CD4-positive, CD25-positive, alpha-beta regulatory T cell (primary cell): Measurements from ENCODE around the gene AANAT. TPM values are rescaled to one million over a fixed set of nuclear protein-coding genes. Genes with fewer than 3 reads are reported as not detected.
A peak's percentile ranks its signal among the peaks of the same experiment; 100 is the strongest.

Source experiments
- ATAC-seq, 2 donors: fragments of 150-1000 bp; cut with Tn5 transposase; one replicate each; pipeline ENCODE4 v1.10.0; 2021; ENCODE audit warnings: low read depth in 2 of 2, moderate number of reproducible peaks in 2 of 2, moderate library complexity in 1 of 2
- DNase-seq, 3 donors: peaks; one replicate each; pipeline versions ENCODE4 v3.0.0 to v3.0.0-alpha.2; 2012 to 2022; ENCODE audit warnings: mixed read lengths in 1 of 3
- H3K27ac ChIP-seq: one replicate; pipeline ENCODE4 v1.7.0; 2013; ENCODE audit warnings: mild to moderate bottlenecking, low read length; ENCODE audit not compliant: insufficient read depth, poor library complexity, severe bottlenecking
- H3K27me3 ChIP-seq: one replicate; pipeline ENCODE4 v1.7.0; 2013; ENCODE audit warnings: low read length; ENCODE audit not compliant: control insufficient read depth, insufficient read depth
- H3K36me3 ChIP-seq: one replicate; pipeline ENCODE4 v1.7.0; 2013; ENCODE audit warnings: mild to moderate bottlenecking, low read length, moderate library complexity; ENCODE audit not compliant: control insufficient read depth, insufficient read depth
- H3K4me1 ChIP-seq: 2 replicates; pipeline ENCODE4 v1.7.0; 2013; ENCODE audit warnings: mild to moderate bottlenecking, low read length; ENCODE audit not compliant: insufficient read depth, control insufficient read depth, poor library complexity, severe bottlenecking
- H3K4me3 ChIP-seq: one replicate; pipeline ENCODE4 v1.7.0; 2013; ENCODE audit warnings: low read depth, mild to moderate bottlenecking, low read length, moderate library complexity
- H3K9me3 ChIP-seq, 2 experiments: 1 replicate in 1 of 2; 2 replicates in 1 of 2; pipeline ENCODE4 v1.7.0; 2013; ENCODE audit warnings: low read length in 2 of 2, mild to moderate bottlenecking in 1 of 2, moderate library complexity in 1 of 2; ENCODE audit not compliant: control insufficient read depth in 2 of 2
- H3K27ac Mint-ChIP-seq, 3 donors: one replicate each; pipeline ENCODE4 v1.8.0; 2020 to 2022; ENCODE audit warnings: mild to moderate bottlenecking in 3 of 3, mixed read lengths in 3 of 3, moderate library complexity in 2 of 3
- H3K27me3 Mint-ChIP-seq: one replicate; pipeline ENCODE4 v1.8.0; 2022; ENCODE audit warnings: mild to moderate bottlenecking, mixed read lengths
- H3K36me3 Mint-ChIP-seq: one replicate; pipeline ENCODE4 v1.8.0; 2020; ENCODE audit warnings: mixed read lengths
- H3K4me1 Mint-ChIP-seq, 4 donors: one replicate each; pipeline ENCODE4 v1.8.0; 2020 to 2022; ENCODE audit warnings: mixed read lengths in 4 of 4, mild to moderate bottlenecking in 1 of 4
- H3K4me3 Mint-ChIP-seq, 4 donors: one replicate each; pipeline ENCODE4 v1.8.0; 2020 to 2022; ENCODE audit warnings: mild to moderate bottlenecking in 4 of 4, mixed read lengths in 4 of 4, moderate library complexity in 3 of 4
- H3K9me3 Mint-ChIP-seq, 7 donors: one replicate each; pipeline ENCODE4 v1.8.0; 2020 to 2022; ENCODE audit warnings: mixed read lengths in 7 of 7, mild to moderate bottlenecking in 3 of 7, moderate library complexity in 2 of 7
- polyA plus RNA-seq, 4 donors: library from polyadenylated mRNA; unstranded; fragments of 300-500 nt; fragmentation: Illumina TruSeq; gene quantifications; one replicate each; pipeline ENCODE4 v1.2.3, GENCODE V29; 2021
- total RNA-seq: library from RNA; stranded (reverse); gene quantifications from one replicate; pipeline ENCODE4 v1.2.3, GENCODE V29; 2022

The AANAT gene
- total and polyA plus RNA-seq, 5 donors from 2014 or later = not detected

DNA sequence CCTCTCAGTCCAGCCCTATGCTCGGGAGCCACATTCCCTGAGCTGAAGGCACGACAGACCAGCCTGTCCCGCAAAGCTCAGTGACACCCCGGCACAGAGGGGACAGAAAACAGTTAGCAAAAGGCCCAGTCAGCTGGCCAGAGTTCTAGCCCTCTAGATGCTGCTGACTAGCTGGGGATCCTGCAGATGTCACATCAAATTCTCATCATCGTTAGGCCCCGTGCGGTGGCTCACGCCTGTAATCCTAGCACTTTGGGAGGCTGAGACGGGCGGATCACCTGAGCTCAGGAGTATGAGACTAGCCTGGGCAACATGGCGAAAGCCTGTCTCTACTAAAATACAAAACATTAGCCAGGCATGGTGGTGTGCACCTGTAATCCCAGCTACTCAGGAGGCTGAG is 31.7 kb upstream of the AANAT start:
- no peak for DNase-seq
- no peak overlapping the region for H3K4me3 ChIP-seq
- H3K27me3 Mint-ChIP-seq = no peaks in the 10 kb centered on the region
- no peak overlapping the region for H3K4me3 Mint-ChIP-seq
- H3K36me3 ChIP-seq = peaks cover 9% of the 10 kb centered on the region
- H3K27ac Mint-ChIP-seq = no peak overlapping the region
- ATAC-seq = no peak
- H3K4me1 Mint-ChIP-seq = peaks cover 9 to 47% (median 21%) of the 10 kb centered on the region in 4 donors
- H3K9me3 Mint-ChIP-seq = no peaks in the 10 kb centered on the region
- no peaks in the 10 kb centered on the region for H3K4me1 ChIP-seq
- H3K36me3 Mint-ChIP-seq = peaks cover 12% of the 10 kb centered on the region
- no peaks in the 10 kb centered on the region for H3K9me3 ChIP-seq
- no peak overlapping the region for H3K27ac ChIP-seq
- H3K27me3 ChIP-seq = no peaks in the 10 kb centered on the region

GRCh38 chr17:76437467-76438402 is 29.7 kb upstream of the AANAT start:
- Mint-ChIP-seq H3K4me1 (peaks cover 15 to 57% (median 30%) of the 10 kb centered on the region in 4 donors), H3K27me3 (no peaks in the 10 kb centered on the region), H3K27ac (peak overlapping the region in 1 of 3 donors; percentile 55), H3K36me3 (peaks cover 18% of the 10 kb centered on the region), H3K4me3 (no peak overlapping the region), H3K9me3 (peaks cover 0 to 2% (median 0%) of the 10 kb centered on the region in 7 donors)
- no peak overlapping the region for H3K27ac ChIP-seq
- no peak overlapping the region for H3K4me3 ChIP-seq
- H3K9me3 ChIP-seq = no peaks in the 10 kb centered on the region
- peaks cover 9% of the 10 kb centered on the region for H3K36me3 ChIP-seq
- DNase-seq (no peak), ATAC-seq (no peak)
- H3K27me3 ChIP-seq = no peaks in the 10 kb centered on the region
- peaks cover 4% of the 10 kb centered on the region for H3K4me1 ChIP-seq

DNA sequence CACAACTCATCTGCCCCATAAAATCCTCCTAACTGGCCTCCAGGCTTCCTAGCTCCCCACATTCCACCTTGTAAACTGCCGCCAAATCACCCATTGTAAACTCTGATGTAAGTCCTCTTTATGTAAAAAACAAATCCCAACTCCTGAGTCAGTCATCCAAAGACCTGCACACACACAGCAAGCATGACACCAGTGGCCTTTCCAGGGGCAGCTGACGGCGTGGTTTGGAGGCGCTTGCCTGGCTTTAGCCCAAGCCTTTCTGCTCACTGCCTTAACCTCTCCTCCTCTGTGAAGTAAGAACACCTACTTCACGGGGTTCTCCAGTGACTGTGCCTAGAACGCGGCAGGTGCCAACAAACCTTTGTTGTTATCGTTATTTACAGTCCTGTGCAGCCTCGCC is 28.5 kb upstream of the AANAT start:
- H3K4me1 Mint-ChIP-seq = peaks cover 19 to 63% (median 33%) of the 10 kb centered on the region in 4 donors

DNA sequence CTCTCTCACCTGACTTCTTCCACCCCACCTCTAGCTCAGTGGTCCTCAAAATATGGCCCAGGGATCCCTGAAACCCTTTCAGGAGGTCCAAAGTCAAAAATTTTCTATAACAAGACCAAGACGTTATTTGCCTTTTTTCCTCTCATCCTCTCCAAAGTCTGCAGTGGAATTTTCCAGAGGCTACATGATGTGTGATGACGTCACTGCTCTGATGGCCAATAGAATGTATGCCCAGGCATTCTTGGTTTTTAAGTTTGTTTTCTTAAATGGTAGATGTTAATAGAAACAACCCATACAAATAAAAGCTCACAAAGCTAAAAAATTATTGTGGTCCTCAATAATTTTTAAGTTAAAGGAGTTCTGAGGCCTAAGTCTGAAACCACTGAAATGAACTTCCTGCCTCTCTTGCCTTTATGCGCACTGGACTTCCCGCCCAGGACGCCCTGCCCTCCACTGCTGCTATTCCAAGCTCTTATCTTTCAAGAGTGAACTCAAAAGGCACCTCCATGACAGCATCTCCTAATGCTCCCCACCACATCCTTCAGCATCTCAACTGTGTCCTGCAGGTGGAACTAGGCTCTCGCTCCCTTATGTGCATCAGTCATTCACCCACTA is 28.0 kb upstream of the AANAT start:
- no peak overlapping the region for H3K4me3 Mint-ChIP-seq
- H3K36me3 ChIP-seq = peaks cover 4% of the 10 kb centered on the region
- peaks cover 4% of the 10 kb centered on the region for H3K4me1 ChIP-seq
- H3K27me3 ChIP-seq = no peaks in the 10 kb centered on the region
- no peaks in the 10 kb centered on the region for H3K27me3 Mint-ChIP-seq
- H3K36me3 Mint-ChIP-seq = peaks cover 18% of the 10 kb centered on the region
- DNase-seq (no peak), ATAC-seq (no peak)
- no peak overlapping the region for H3K27ac ChIP-seq
- peaks cover 19 to 68% (median 33%) of the 10 kb centered on the region in 4 donors for H3K4me1 Mint-ChIP-seq
- H3K4me3 ChIP-seq = no peak overlapping the region
- H3K27ac Mint-ChIP-seq = peak overlapping the region in 1 of 3 donors; percentile 70
- no peaks in the 10 kb centered on the region for H3K9me3 ChIP-seq
- peaks cover 0 to 2% (median 0%) of the 10 kb centered on the region in 7 donors for H3K9me3 Mint-ChIP-seq

More for the DNA sequence above, 28.5 kb upstream of the AANAT start:
- Mint-ChIP-seq H3K27ac (peak overlapping the region in 1 of 3 donors; percentile 62), H3K9me3 (peaks cover 0 to 2% (median 0%) of the 10 kb centered on the region in 7 donors), H3K4me3 (no peak overlapping the region), H3K36me3 (peaks cover 21% of the 10 kb centered on the region), H3K27me3 (no peaks in the 10 kb centered on the region)
- no peak overlapping the region for H3K4me3 ChIP-seq
- peaks cover 9% of the 10 kb centered on the region for H3K36me3 ChIP-seq
- no peaks in the 10 kb centered on the region for H3K9me3 ChIP-seq
- DNase-seq (no peak), ATAC-seq (no peak)
- H3K27me3 ChIP-seq = no peaks in the 10 kb centered on the region
- H3K4me1 ChIP-seq = peaks cover 4% of the 10 kb centered on the region
- H3K27ac ChIP-seq = no peak overlapping the region

DNA sequence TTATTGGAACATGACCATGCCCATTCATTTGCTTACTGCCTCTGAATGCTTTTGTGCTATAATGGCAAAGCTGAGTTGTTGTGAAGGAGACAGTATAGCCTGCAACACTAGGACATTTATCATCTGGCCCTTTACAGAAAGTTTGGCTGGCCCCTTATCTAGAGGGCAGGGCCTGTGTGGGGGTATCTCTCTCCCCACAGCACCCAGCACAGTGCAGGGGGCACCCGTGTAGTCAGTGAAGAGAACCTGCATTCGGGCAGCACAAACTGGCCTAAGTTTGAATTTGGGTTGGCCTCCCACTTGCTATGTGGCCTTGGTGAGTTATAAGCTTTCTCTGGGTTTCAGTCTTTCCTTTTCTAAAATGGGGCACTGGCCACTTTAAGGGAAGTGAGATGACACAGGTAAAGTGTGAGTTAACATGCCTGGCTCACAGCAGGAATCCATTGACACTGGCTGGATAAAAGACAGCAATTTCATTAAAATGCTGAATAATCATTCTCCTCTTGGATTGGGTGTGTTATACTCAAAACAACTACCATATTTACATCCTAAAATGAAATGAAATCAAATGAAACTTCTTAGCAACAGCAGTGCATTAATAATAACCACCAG is 26.5 kb upstream of the AANAT start:
- H3K36me3 Mint-ChIP-seq = peaks cover 23% of the 10 kb centered on the region
- ATAC-seq (no peak), DNase-seq (no peak)
- Histone ChIP-seq H3K27me3 (no peaks in the 10 kb centered on the region), H3K27ac (no peak overlapping the region), H3K9me3 (no peaks in the 10 kb centered on the region), H3K4me3 (no peak overlapping the region), H3K36me3 (no peaks in the 10 kb centered on the region), H3K4me1 (peaks cover 4% of the 10 kb centered on the region)
- peaks cover 0 to 2% (median 0%) of the 10 kb centered on the region in 7 donors for H3K9me3 Mint-ChIP-seq
- H3K27me3 Mint-ChIP-seq = no peaks in the 10 kb centered on the region
- no peak overlapping the region for H3K27ac Mint-ChIP-seq
- H3K4me3 Mint-ChIP-seq = peak overlapping the region in 1 of 4 donors; percentile 52
- H3K4me1 Mint-ChIP-seq = peaks cover 27 to 75% (median 37%) of the 10 kb centered on the region in 4 donors

DNA sequence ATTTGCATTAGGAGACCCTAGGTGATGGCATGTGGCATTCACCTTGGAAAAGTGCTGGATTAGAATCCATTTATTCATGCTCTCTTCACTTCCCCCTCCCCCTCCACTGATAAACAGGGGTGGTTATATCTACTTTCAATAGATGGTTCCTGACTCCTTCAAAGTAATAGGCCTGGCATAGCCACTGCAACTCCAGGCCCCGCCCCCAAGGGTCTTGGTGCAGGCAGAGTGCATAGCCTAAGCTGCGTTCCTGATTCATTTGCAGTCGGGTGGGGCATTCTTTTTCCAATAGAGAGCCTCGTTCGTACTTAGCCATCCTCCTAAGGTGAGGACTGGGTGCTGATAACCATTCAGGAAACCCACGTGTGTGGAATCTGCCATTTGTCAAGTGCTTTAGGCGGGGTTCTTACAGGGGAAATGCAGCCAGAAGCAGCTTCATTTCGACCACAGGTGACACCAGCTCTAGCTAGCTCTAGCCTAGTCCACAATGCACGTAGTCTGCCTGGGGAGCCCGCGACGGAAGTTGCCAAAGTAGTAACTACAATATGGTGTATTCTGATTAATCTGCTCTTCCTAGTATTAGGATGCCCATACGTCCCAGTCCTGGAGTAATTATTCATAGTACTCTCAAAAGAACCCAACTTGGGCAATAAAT is 25.6 kb upstream of the AANAT start:
- Mint-ChIP-seq H3K4me1 (peaks cover 28 to 80% (median 41%) of the 10 kb centered on the region in 4 donors), H3K4me3 (no peak overlapping the region), H3K36me3 (peaks cover 27% of the 10 kb centered on the region), H3K9me3 (peaks cover 0 to 2% (median 0%) of the 10 kb centered on the region in 7 donors), H3K27me3 (no peaks in the 10 kb centered on the region), H3K27ac (no peak overlapping the region)
- no peak overlapping the region for H3K4me3 ChIP-seq
- no peak for ATAC-seq
- H3K9me3 ChIP-seq = no peaks in the 10 kb centered on the region
- no peak for DNase-seq
- no peaks in the 10 kb centered on the region for H3K27me3 ChIP-seq
- no peak overlapping the region for H3K27ac ChIP-seq
- peaks cover 4% of the 10 kb centered on the region for H3K4me1 ChIP-seq
- no peaks in the 10 kb centered on the region for H3K36me3 ChIP-seq
